Renal pelvis (tissue), 4 donors: Measurements from ENCODE around the gene DDX42. TPM values are rescaled to one million over a fixed set of nuclear protein-coding genes. Genes with fewer than 3 reads are reported as not detected.
"Not testable (repeated sequence)": the region's sequence is repeated elsewhere in the genome, so short reads cannot be mapped to it uniquely, and the experiment has no call there.

Source experiments
- DNase-seq: peaks from one replicate; pipeline ENCODE4 v3.0.0-alpha.2; 2013
- polyA plus RNA-seq, 3 donors: library from polyadenylated mRNA; unstranded; fragments of 120-200 nt; gene quantifications; one replicate each; pipeline ENCODE4 v1.2.1, GENCODE V29; 2013; ENCODE audit not compliant: insufficient read length in 3 of 3

DDX42 gene
- polyA plus RNA-seq, 3 donors = 158 to 225 (median 211) TPM

- DNase-seq = not testable (repeated sequence)
Observed at GRCh38 chr17:63866625-63867024, 92.7 kb downstream of the DDX42 start.

Other genes with a start within 250 kb of the DDX42 start
- 100 to 1,000 TPM; 106 to 121 (median 112) TPM for gene DCAF7, start 223.7 kb upstream of the DDX42 start, polyA plus RNA-seq
- gene TACO1, start 173.3 kb upstream of the DDX42 start, polyA plus RNA-seq = 10 to 100 TPM; 23.1 to 31.3 (median 28.8) TPM
- 10 to 100 TPM; 27.1 to 34.6 (median 32.4) TPM for gene MAP3K3, start 151.8 kb upstream of the DDX42 start, polyA plus RNA-seq
- gene LIMD2, start 74.0 kb upstream of the DDX42 start, polyA plus RNA-seq = 10 to 100 TPM; 28.8 to 38.4 (median 34.9) TPM
- 10 to 100 TPM; 43.1 to 74.3 (median 66.8) TPM for gene STRADA, start 32.4 kb upstream of the DDX42 start, polyA plus RNA-seq
- gene CCDC47, start 573 bp upstream of the DDX42 start, polyA plus RNA-seq = 100 to 1,000 TPM in 2 of 3 donors, 10 to 100 TPM in 1; 87.7 to 116 (median 109) TPM
- gene PSMC5, start 53.3 kb downstream of the DDX42 start, polyA plus RNA-seq = 100 to 1,000 TPM; 170 to 203 (median 178) TPM
- 10 to 100 TPM; 66.9 to 75.2 (median 73.2) TPM for gene FTSJ3, start 53.5 kb downstream of the DDX42 start, polyA plus RNA-seq
- 10 to 100 TPM; 58.1 to 60.5 (median 58.5) TPM for gene SMARCD2, start 68.5 kb downstream of the DDX42 start, polyA plus RNA-seq
- under 1 TPM in 1 of 3 donors, not detected in 2; 0.10 TPM for gene CSH2, start 99.5 kb downstream of the DDX42 start, polyA plus RNA-seq
- not detected for gene GH2, start 107.8 kb downstream of the DDX42 start, polyA plus RNA-seq
- not detected for gene CSH1, start 122.4 kb downstream of the DDX42 start, polyA plus RNA-seq
- gene CSHL1, start 137.1 kb downstream of the DDX42 start, polyA plus RNA-seq = not detected
- under 1 TPM in 1 of 3 donors, not detected in 2; 0.16 TPM for gene GH1, start 144.7 kb downstream of the DDX42 start, polyA plus RNA-seq
- 1 to 10 TPM; 1.8 to 3.1 (median 2.3) TPM for gene CD79B, start 158.2 kb downstream of the DDX42 start, polyA plus RNA-seq
- gene SCN4A, start 198.7 kb downstream of the DDX42 start, polyA plus RNA-seq = 1 to 10 TPM in 2 of 3 donors, under 1 TPM in 1; 0.71 to 1.2 (median 1.1) TPM
- 1 to 10 TPM; 4.2 to 4.8 (median 4.3) TPM for gene PRR29, start 224.2 kb downstream of the DDX42 start, polyA plus RNA-seq
- 10 to 100 TPM; 26.0 to 33.1 (median 28.8) TPM for gene ICAM2, start 246.5 kb downstream of the DDX42 start, polyA plus RNA-seq